ENCODE results near the gene MED9. TPM values are rescaled to one million over a fixed set of nuclear protein-coding genes. Genes with fewer than 3 reads are reported as not detected.
"Not testable (repeated sequence)": the region's sequence is repeated elsewhere in the genome, so short reads cannot be mapped to it uniquely, and the experiment has no call there.

Gene MED9, protein sequence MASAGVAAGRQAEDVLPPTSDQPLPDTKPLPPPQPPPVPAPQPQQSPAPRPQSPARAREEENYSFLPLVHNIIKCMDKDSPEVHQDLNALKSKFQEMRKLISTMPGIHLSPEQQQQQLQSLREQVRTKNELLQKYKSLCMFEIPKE
- polyA plus RNA-seq (2012; ENCODE audit: low read depth, missing spikeins): 10.4 TPM

GRCh38 chr17:17476865-17477467 lies at the start of gene MED9:
TSS of gene MED9 (plus strand) at chr17:17477000. CDS start at chr17:17477042, 42 bp downstream.
- DNase-seq (ENCODE audit: insufficient read length, low spot score) (peak; percentile 98), FAIRE-seq (peak; percentile 97)
- TF ChIP-seq POLR2AphosphoS5 (IDR thresholded peaks at IDR 0.05; ENCODE audit: low read depth, low read length): 0 out of 2 replicates have a peak, but pooled peaks have one; percentile 45
- peak; percentile 59 for TF ChIP-seq POLR2A (IDR thresholded peaks at IDR 0.05; ENCODE audit: low read depth, low read length)
- no peak for TF ChIP-seq PAX5 (IDR thresholded peaks at IDR 0.05; ENCODE audit: insufficient read depth, low read length, severe bottlenecking)
- peak; percentile 61; the same call in 1 of the 2 replicates for TF ChIP-seq TAF1 (IDR thresholded peaks at IDR 0.05; ENCODE audit: low read depth, low read length)

GRCh38 chr17:17429222-17429621 lies 47.6 kb upstream of the MED9 start:
- no peak for TF ChIP-seq SPI1 (IDR thresholded peaks at IDR 0.05; ENCODE audit: low read depth, low read length)
- TF ChIP-seq TAF1 (IDR thresholded peaks at IDR 0.05; ENCODE audit: low read depth, low read length): no peak
- no peak for TF ChIP-seq POLR2A (IDR thresholded peaks at IDR 0.05; ENCODE audit: low read depth, low read length)
- no peak for TF ChIP-seq POU2F2 (IDR thresholded peaks at IDR 0.05; ENCODE audit: low read depth, low read length)
- TF ChIP-seq PAX5 (IDR thresholded peaks at IDR 0.05; ENCODE audit: insufficient read depth, low read length, severe bottlenecking): no peak
- TF ChIP-seq POLR2AphosphoS5 (IDR thresholded peaks at IDR 0.05; ENCODE audit: low read depth, low read length): no peak
- FAIRE-seq (no peak), DNase-seq (ENCODE audit: insufficient read length, low spot score) (no peak)

- not testable (repeated sequence) for FAIRE-seq
Observed at GRCh38 chr17:17430924-17431323, 45.9 kb upstream of the MED9 start.

DNA sequence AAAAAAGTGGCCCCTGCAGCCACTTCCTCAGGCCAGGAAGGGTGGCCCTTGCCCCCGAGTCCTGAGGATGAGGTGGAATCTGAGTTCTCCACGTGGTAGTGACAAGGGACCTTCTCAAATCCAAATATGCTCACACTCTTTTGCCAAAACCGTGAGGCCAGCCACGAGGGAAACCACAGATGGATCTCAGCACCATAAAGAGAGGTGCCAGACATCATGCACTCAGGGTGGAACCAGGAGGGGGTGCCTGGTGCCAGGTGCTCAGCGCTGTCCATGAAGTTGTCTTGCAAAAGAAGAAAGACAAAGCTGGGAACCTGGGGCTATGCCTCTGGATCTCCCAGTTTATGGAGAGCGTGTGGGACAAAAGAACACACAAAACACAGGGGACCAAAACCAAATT lies 45.2 kb upstream of the MED9 start:
- FAIRE-seq (no peak), DNase-seq (ENCODE audit: insufficient read length, low spot score) (no peak)
- TF ChIP-seq POLR2AphosphoS5 (IDR thresholded peaks at IDR 0.05; ENCODE audit: low read depth, low read length) (no peak), SPI1 (IDR thresholded peaks at IDR 0.05; ENCODE audit: low read depth, low read length) (no peak), PAX5 (IDR thresholded peaks at IDR 0.05; ENCODE audit: insufficient read depth, low read length, severe bottlenecking) (no peak), POLR2A (IDR thresholded peaks at IDR 0.05; ENCODE audit: low read depth, low read length) (no peak), TAF1 (IDR thresholded peaks at IDR 0.05; ENCODE audit: low read depth, low read length) (no peak), POU2F2 (IDR thresholded peaks at IDR 0.05; ENCODE audit: low read depth, low read length) (no peak)

More at GRCh38 chr17:17430924-17431323, 45.9 kb upstream of the MED9 start:
- not testable (repeated sequence) for DNase-seq (ENCODE audit: insufficient read length, low spot score)

DNA sequence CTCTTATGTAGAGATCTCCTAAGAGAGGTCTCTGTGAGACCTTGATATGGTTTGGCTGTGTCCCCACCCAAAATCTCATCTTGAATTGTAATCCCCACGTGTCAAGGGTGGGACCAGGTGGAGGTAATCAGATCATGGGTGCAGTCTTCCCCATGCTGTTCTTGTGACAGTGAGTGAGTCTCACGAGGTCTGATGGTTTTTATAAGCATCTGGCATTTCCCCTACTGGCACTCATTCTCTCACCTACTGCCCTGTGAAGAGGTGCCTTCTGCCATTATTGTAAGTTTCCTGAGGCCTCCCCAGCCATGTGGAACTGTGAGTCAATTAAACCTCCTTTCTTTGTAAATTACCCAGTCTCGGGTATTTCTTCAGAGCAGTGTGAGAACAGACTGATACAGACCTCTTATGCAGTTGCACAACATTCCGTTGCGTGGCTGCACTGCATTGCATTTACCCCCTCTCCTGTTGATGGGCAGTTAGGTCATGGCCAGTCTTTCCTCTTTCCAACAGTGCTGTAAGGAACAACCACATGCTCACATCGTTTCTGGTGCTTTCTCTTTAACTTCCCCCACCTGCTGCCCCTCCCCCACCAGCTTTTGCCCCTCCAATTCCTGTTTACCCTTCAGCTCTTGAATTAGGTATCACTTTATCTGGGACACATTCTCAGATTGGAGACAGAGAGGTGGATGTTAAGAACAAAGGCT lies 43.6 kb upstream of the MED9 start:
- FAIRE-seq (no peak), DNase-seq (ENCODE audit: insufficient read length, low spot score) (no peak)
- TF ChIP-seq POLR2AphosphoS5 (IDR thresholded peaks at IDR 0.05; ENCODE audit: low read depth, low read length) (no peak), PAX5 (IDR thresholded peaks at IDR 0.05; ENCODE audit: insufficient read depth, low read length, severe bottlenecking) (no peak), SPI1 (IDR thresholded peaks at IDR 0.05; ENCODE audit: low read depth, low read length) (no peak), TAF1 (IDR thresholded peaks at IDR 0.05; ENCODE audit: low read depth, low read length) (no peak), POLR2A (IDR thresholded peaks at IDR 0.05; ENCODE audit: low read depth, low read length) (no peak), POU2F2 (IDR thresholded peaks at IDR 0.05; ENCODE audit: low read depth, low read length) (no peak)

GRCh38 chr17:17434477-17434876 lies 42.3 kb upstream of the MED9 start:
- DNase-seq (ENCODE audit: insufficient read length, low spot score) (no peak), FAIRE-seq (no peak)

DNA sequence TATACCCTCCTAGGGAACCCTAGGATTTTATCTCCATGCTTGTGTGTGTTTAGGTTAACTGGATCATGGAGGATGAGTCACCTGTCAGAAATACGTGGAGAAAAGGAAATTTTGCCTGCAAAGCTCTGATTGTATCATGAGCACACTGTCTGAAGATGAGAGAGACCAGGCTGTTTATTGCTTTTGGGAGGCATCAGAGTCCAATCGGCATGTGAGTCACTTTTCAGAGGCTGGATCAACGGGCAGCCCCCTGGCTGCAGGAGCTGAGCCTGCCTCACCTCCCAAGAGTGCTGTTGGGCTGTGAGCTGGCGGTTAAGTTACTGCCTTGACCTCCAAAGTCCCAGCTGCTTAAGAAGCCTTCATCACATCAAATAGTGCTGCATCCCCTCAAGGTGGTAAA lies 41.5 kb upstream of the MED9 start:
- DNase-seq (ENCODE audit: insufficient read length, low spot score): no peak
- no peak for TF ChIP-seq POU2F2 (IDR thresholded peaks at IDR 0.05; ENCODE audit: low read depth, low read length)
- no peak for TF ChIP-seq TAF1 (IDR thresholded peaks at IDR 0.05; ENCODE audit: low read depth, low read length)
- TF ChIP-seq SPI1 (IDR thresholded peaks at IDR 0.05; ENCODE audit: low read depth, low read length): no peak
- TF ChIP-seq POLR2A (IDR thresholded peaks at IDR 0.05; ENCODE audit: low read depth, low read length): no peak
- no peak for TF ChIP-seq POLR2AphosphoS5 (IDR thresholded peaks at IDR 0.05; ENCODE audit: low read depth, low read length)
- no peak for TF ChIP-seq PAX5 (IDR thresholded peaks at IDR 0.05; ENCODE audit: insufficient read depth, low read length, severe bottlenecking)

More at GRCh38 chr17:17434477-17434876, 42.3 kb upstream of the MED9 start:
- TF ChIP-seq SPI1 (IDR thresholded peaks at IDR 0.05; ENCODE audit: low read depth, low read length) (no peak), POU2F2 (IDR thresholded peaks at IDR 0.05; ENCODE audit: low read depth, low read length) (no peak), POLR2A (IDR thresholded peaks at IDR 0.05; ENCODE audit: low read depth, low read length) (no peak), PAX5 (IDR thresholded peaks at IDR 0.05; ENCODE audit: insufficient read depth, low read length, severe bottlenecking) (no peak), POLR2AphosphoS5 (IDR thresholded peaks at IDR 0.05; ENCODE audit: low read depth, low read length) (no peak), TAF1 (IDR thresholded peaks at IDR 0.05; ENCODE audit: low read depth, low read length) (no peak)

DNA sequence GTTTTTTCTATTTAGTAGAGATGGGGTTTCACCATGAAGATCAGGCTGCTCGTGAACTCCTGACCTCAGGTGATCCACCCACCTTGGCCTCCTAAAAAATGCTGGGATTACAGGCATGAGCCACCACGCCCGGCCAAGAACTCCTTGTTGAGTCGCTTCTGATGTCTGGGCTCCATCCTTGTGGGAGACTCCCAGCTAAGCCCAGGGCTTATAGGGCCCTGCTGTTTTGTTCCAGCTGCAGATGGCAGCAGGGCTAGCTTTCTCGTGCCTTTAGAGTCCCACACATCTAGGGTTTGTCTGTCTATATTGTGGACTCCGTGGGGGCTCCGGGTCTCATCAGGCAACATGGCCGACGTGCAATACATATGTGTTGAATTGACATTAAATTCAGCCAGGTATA lies 39.3 kb upstream of the MED9 start:
- TF ChIP-seq POLR2A (IDR thresholded peaks at IDR 0.05; ENCODE audit: low read depth, low read length) (no peak), TAF1 (IDR thresholded peaks at IDR 0.05; ENCODE audit: low read depth, low read length) (no peak), POU2F2 (IDR thresholded peaks at IDR 0.05; ENCODE audit: low read depth, low read length) (no peak), POLR2AphosphoS5 (IDR thresholded peaks at IDR 0.05; ENCODE audit: low read depth, low read length) (no peak), SPI1 (IDR thresholded peaks at IDR 0.05; ENCODE audit: low read depth, low read length) (no peak), PAX5 (IDR thresholded peaks at IDR 0.05; ENCODE audit: insufficient read depth, low read length, severe bottlenecking) (no peak)
- DNase-seq (ENCODE audit: insufficient read length, low spot score): no peak
- no peak for FAIRE-seq

More for the DNA sequence above, 41.5 kb upstream of the MED9 start:
- FAIRE-seq: no peak

- DNase-seq (ENCODE audit: insufficient read length, low spot score) (no peak), FAIRE-seq (no peak)
- TF ChIP-seq TAF1 (IDR thresholded peaks at IDR 0.05; ENCODE audit: low read depth, low read length): no peak
- TF ChIP-seq PAX5 (IDR thresholded peaks at IDR 0.05; ENCODE audit: insufficient read depth, low read length, severe bottlenecking): no peak
- TF ChIP-seq POLR2AphosphoS5 (IDR thresholded peaks at IDR 0.05; ENCODE audit: low read depth, low read length): no peak
- TF ChIP-seq POU2F2 (IDR thresholded peaks at IDR 0.05; ENCODE audit: low read depth, low read length): no peak
- no peak for TF ChIP-seq POLR2A (IDR thresholded peaks at IDR 0.05; ENCODE audit: low read depth, low read length)
- TF ChIP-seq SPI1 (IDR thresholded peaks at IDR 0.05; ENCODE audit: low read depth, low read length): no peak
Observed at GRCh38 chr17:17437893-17438292, 38.9 kb upstream of the MED9 start.
